ENCODE results near the gene ZNF30.

GRCh38 chr19:34983786-34984185 is 57.1 kb downstream of the ZNF30 start:
- TF ChIP-seq POLR2AphosphoS5 (IDR thresholded peaks at IDR 0.05; ENCODE audit: low read depth, low read length), result no peak
- no peak for TF ChIP-seq POLR2A (IDR thresholded peaks at IDR 0.05; ENCODE audit: low read depth, low read length)
- TF ChIP-seq TAF1 (IDR thresholded peaks at IDR 0.05; ENCODE audit: low read depth, low read length), result no peak
